Gastrocnemius medialis (tissue), 4 donors: ENCODE data around the gene GABBR1.

Experiments used
- POLR2A ChIP-seq, 2 donors: fragments of 450-650 bp; IDR thresholded peaks; one replicate each; pipeline ENCODE4 v1.6.1; 2017; ENCODE audit warnings: antibody characterized with exemption in 2 of 2, mild to moderate bottlenecking in 2 of 2, moderate library complexity in 2 of 2
- TF ChIP-seq, protein P1 (sequence below), 5 experiments: fragments of 450-650 bp in 3 of 5; fragments of 200-600 bp in 2 of 5; sonication (generic) in 2 of 5; IDR thresholded peaks in 4 of 5; conservative IDR thresholded peaks in 1 of 5; 1 replicate in 4 of 5; 2 replicates in 1 of 5; pipeline ENCODE4 v1.5.1; 2016 to 2019; ENCODE audit warnings: antibody characterized with exemption in 5 of 5, mild to moderate bottlenecking in 3 of 5, moderate library complexity in 3 of 5

DNA sequence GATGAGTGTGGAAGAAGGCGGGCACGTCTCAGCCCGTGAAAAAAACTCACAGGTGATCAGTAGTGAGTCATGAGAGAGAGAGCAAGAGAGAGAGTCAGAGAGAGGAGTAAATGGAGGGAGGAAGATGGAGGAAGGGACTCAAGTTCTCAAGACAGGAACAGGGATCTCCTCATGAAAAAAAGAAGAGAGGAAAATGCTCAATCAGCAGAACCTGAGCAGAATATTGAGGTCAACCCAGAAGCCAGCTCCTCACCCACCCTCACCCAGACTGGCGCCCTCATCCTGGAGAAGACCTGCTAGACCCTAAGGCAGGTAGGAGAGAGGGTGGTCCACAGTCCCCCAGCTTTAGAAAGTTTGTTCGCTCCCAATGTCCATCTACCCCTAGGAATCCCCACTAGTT, 78.2 kb downstream of the GABBR1 start:
- TF ChIP-seq, protein P1, sequence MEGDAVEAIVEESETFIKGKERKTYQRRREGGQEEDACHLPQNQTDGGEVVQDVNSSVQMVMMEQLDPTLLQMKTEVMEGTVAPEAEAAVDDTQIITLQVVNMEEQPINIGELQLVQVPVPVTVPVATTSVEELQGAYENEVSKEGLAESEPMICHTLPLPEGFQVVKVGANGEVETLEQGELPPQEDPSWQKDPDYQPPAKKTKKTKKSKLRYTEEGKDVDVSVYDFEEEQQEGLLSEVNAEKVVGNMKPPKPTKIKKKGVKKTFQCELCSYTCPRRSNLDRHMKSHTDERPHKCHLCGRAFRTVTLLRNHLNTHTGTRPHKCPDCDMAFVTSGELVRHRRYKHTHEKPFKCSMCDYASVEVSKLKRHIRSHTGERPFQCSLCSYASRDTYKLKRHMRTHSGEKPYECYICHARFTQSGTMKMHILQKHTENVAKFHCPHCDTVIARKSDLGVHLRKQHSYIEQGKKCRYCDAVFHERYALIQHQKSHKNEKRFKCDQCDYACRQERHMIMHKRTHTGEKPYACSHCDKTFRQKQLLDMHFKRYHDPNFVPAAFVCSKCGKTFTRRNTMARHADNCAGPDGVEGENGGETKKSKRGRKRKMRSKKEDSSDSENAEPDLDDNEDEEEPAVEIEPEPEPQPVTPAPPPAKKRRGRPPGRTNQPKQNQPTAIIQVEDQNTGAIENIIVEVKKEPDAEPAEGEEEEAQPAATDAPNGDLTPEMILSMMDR (IDR thresholded peaks at IDR 0.05 in 4 of 5, conservative IDR thresholded peaks at IDR 0.05 in 1 of 5): no peak
- no peak for TF ChIP-seq POLR2A (IDR thresholded peaks at IDR 0.05)
